A549 treated with AZD2906 at 1 μM for 4 hours (cell line): ENCODE results near the gene DIRAS3. TPM values are rescaled to one million over a fixed set of nuclear protein-coding genes. Genes with fewer than 3 reads are reported as not detected.

Experiments
- total RNA-seq: library from RNA; stranded (reverse); fragments of 200-300 nt; extraction: Qiagen RNA extraction; gene quantifications from 5 replicates; pipeline ENCODE4 v1.2.3, GENCODE V29; 2022

The DIRAS3 gene, protein sequence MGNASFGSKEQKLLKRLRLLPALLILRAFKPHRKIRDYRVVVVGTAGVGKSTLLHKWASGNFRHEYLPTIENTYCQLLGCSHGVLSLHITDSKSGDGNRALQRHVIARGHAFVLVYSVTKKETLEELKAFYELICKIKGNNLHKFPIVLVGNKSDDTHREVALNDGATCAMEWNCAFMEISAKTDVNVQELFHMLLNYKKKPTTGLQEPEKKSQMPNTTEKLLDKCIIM
- 0.78 to 1.3 TPM (median 1.2 TPM) in 5 replicates for total RNA-seq

DNA sequence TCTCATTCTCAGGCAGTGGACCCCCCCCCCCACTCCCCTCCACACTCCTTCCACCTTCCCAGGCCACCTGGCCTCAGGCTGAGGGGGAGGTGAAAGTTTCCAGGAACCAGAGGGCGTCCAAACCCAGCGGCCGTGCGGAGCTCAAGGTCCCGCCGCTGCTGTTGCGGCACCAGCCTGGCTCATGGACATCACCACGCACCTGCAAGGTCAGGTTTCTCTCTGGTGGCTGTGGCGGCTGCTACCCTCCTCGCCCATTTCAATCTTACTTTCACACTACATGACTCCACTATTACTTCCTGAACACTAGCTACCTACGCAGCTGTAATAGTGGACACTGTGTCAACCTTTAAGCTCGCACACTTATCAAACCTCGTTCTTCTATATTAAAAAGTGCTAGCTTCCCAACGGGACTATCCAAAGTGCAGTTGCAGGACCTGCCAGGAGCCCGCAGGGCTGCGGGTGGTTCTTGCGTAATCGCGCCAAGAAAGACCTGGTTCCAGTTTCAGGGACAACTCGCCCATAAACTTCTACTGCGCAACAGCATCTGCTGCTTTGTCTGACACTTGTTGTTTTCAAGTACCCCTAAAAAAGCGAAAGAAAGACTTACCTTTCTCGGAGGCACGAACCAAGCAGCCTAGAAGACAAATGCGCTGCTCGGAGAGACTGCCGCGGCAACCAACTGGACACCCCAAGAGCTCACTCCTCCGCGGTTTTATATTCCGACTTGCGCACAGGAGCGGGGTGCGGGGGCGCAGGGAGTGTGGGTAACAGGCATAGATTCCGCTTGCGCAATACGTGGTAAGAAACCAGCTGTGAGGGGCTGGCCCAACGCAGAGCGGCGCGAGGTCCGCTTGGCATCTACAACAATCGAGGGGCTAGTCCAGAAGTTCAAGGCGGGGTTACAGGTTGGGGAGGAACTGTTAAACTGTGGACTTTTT lies at the start of gene DIRAS3:
TSS of gene DIRAS3 (minus strand) at position 687 of the 938 bp plus-strand sequence. CDS start 3,330 bp downstream, outside the sequence.

Other genes with a start within 250 kb of the DIRAS3 start
- 54.0 to 82.8 TPM (median 65.1 TPM) in 5 replicates for gene GNG12, start 217.2 kb downstream of the DIRAS3 start, total RNA-seq
- gene WLS, start 181.9 kb upstream of the DIRAS3 start, total RNA-seq = 15.1 to 19.8 TPM (median 15.3 TPM) in 5 replicates